ENCODE results near the gene CELSR1. TPM values are rescaled to one million over a fixed set of nuclear protein-coding genes. Genes with fewer than 3 reads are reported as not detected.
A peak's percentile ranks its signal among the peaks of the same experiment; 100 is the strongest.

Gene CELSR1
- total and polyA plus RNA-seq, 5 donors: 5.5 to 7.9 (median 5.7) TPM

DNA sequence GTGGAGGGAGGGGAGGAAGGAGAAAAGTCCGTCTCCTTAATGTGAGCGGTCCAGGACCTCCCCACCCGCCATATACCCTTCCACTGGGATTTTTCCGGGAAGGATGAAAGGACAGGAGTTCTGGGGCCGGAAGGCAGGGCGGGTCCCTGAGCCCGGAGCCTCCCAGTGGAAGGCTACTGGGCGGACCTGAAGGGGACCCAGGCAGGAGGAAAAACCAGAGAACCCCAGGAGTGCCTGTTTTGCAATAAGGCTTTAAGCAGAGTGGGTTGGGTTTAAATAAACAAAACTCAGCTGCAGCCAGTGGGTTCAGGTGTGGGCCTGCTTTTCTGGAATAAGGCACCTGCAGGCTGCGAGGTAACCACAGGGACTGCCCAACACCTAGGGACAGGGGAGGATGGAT lies 1.7 kb upstream of the CELSR1 start:
- intact Hi-C loops (cut with DNase I): no loop called here
- Histone ChIP-seq H3K9me3 (ENCODE audit: control insufficient read depth, low read length) (no peaks in the 10 kb centered on the region), H3K4me3 (ENCODE audit: low read length) (no peak overlapping the region), H3K27me3 (ENCODE audit: control insufficient read depth, insufficient read depth) (no peaks in the 10 kb centered on the region), H3K27ac (ENCODE audit: low read length) (no peak overlapping the region), H3K4me1 (ENCODE audit: control insufficient read depth, insufficient read depth, low read length) (no peaks in the 10 kb centered on the region)
- ATAC-seq (no peak), DNase-seq (peak in 1 of 3 donors; percentile 3)
- 54% methylated on average over 9 of the region's 9 CpGs for WGBS

DNA sequence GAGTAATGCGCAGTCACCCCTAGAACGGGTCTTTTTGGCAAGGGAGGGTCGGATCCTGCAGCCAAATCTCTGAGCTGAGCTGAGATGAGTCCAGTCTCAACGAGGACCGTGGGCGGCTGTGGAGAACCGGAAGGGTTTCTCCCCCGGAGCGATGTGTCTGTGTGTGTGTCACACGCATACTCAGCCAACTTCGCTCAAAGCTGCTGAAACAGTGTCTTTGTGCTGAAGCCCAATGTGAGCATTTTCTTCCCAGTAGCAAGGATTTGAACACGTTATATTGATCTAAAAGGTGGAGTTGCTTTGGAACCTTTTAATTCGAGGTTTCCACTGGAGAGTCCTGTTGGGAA lies 1.4 kb upstream of the CELSR1 start:
- no peak for DNase-seq

GRCh38 chr22:46537946-46538813 lies 760 bp upstream of the CELSR1 start:
- intact Hi-C loops (cut with DNase I): no loop called here
- peak overlapping the region; percentile 55 for H3K4me3 ChIP-seq (ENCODE audit: low read length)
- WGBS: under 1% methylated on average over 70 of the region's 70 CpGs
- no peak overlapping the region for H3K27ac ChIP-seq (ENCODE audit: low read length)
- no peaks in the 10 kb centered on the region for H3K27me3 ChIP-seq (ENCODE audit: control insufficient read depth, insufficient read depth)
- ATAC-seq: peak; percentile 12 to 38
- peak in 2 of 3 donors; percentile 43 to 72 for DNase-seq
- no peaks in the 10 kb centered on the region for H3K4me1 ChIP-seq (ENCODE audit: control insufficient read depth, insufficient read depth, low read length)
- H3K9me3 ChIP-seq (ENCODE audit: control insufficient read depth, low read length): no peaks in the 10 kb centered on the region

More for the DNA sequence above, 1.4 kb upstream of the CELSR1 start:
- no peaks in the 10 kb centered on the region for H3K27me3 ChIP-seq (ENCODE audit: control insufficient read depth, insufficient read depth)
- intact Hi-C loops (cut with DNase I): no loop called here
- H3K4me1 ChIP-seq (ENCODE audit: control insufficient read depth, insufficient read depth, low read length): no peaks in the 10 kb centered on the region
- peak overlapping the region; percentile 55 for H3K4me3 ChIP-seq (ENCODE audit: low read length)
- peak in 1 of 2 donors; percentile 10 for ATAC-seq
- H3K27ac ChIP-seq (ENCODE audit: low read length): no peak overlapping the region
- no peaks in the 10 kb centered on the region for H3K9me3 ChIP-seq (ENCODE audit: control insufficient read depth, low read length)
- WGBS: 6% methylated on average over 13 of the region's 13 CpGs

DNA sequence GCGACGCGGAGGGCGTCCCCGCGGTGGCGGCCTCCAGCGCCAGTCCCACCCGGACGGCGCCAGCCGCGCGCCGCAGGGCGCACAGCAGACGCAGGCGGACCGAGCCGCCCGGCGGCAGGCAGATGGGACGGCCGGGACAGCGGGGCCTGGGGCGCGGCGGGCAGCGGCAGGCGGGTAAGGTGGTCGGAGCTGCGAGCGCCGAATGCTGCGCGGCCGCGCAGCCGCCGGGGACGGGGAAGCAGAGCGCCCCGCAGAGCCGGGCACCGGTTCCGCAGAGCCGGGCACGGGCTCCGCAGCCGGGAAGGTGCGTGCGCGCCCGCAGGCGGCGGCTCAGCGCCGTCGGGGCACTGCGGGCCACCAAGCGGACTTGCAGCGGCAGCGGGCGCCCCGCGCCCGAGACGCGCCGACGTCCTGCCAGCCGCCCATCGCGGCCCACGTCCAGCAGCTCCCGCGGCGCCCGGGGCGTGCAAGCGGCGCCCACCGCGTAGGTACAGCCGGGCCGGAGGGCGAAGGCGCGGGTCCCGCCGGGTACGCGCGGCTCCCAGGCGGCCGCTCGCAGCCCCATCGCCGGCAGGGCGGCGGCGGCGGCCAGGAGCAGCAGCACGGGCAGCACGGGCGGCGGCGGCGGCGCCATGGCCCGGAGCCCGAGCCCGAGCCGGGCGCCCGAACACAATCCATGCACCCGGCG lies 739 bp downstream of the CELSR1 start:
- Histone ChIP-seq H3K27ac (ENCODE audit: low read length) (no peak overlapping the region), H3K4me1 (ENCODE audit: control insufficient read depth, insufficient read depth, low read length) (no peaks in the 10 kb centered on the region), H3K4me3 (ENCODE audit: low read length) (peak overlapping the region; percentile 55), H3K9me3 (ENCODE audit: control insufficient read depth, low read length) (no peaks in the 10 kb centered on the region), H3K27me3 (ENCODE audit: control insufficient read depth, insufficient read depth) (no peaks in the 10 kb centered on the region)
- intact Hi-C loops (cut with DNase I): no loop called here
- peak in 2 of 3 donors; percentile 34 to 39 for DNase-seq
- 2% methylated on average over 118 of the region's 118 CpGs for WGBS
- no peak for ATAC-seq

DNA sequence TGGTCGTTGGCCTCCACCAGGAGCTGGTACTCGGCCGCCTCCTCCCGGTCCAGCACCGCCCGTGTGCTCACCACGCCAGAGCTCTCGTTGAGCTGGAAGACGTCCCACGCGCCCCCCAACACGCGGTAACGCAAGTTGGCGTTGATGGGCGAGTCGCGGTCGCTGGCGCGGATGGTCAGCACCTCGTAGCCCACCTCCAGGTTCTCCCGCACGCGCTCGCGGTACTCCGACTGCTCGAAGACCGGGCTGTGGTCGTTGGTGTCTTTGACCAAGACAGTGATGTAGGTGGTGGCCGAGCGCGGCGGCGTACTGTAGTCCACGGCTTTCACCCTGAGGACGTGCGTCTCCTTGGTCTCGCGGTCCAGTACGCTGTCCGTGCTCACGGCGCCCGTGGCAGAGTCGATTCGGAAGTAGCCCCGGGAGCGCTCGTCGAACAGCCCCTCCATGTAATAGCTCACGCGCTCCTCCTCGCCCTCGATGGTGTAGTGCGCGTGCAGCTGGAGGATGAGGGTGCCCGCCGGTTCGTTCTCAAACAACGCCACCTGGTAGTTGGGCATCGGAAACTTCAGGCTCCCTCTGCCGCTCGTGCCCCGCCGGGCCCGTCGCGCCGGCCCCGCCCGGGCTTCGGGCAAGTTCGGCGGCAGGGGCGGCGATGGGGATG lies 1.4 kb downstream of the CELSR1 start:
- H3K27ac ChIP-seq (ENCODE audit: low read length): no peak overlapping the region
- H3K4me3 ChIP-seq (ENCODE audit: low read length): peak overlapping the region; percentile 55
- DNase-seq (peak in 2 of 3 donors; percentile 52 to 61), ATAC-seq (no peak)
- 71% methylated on average over 78 of the region's 78 CpGs for WGBS
- intact Hi-C loops (cut with DNase I): no loop called here
- H3K27me3 ChIP-seq (ENCODE audit: control insufficient read depth, insufficient read depth): no peaks in the 10 kb centered on the region
- no peaks in the 10 kb centered on the region for H3K9me3 ChIP-seq (ENCODE audit: control insufficient read depth, low read length)
- H3K4me1 ChIP-seq (ENCODE audit: control insufficient read depth, insufficient read depth, low read length): no peaks in the 10 kb centered on the region

GRCh38 chr22:46534901-46535630 lies 2.4 kb downstream of the CELSR1 start:
- Histone ChIP-seq H3K4me1 (ENCODE audit: control insufficient read depth, insufficient read depth, low read length) (no peaks in the 10 kb centered on the region), H3K9me3 (ENCODE audit: control insufficient read depth, low read length) (no peaks in the 10 kb centered on the region), H3K4me3 (ENCODE audit: low read length) (no peak overlapping the region), H3K27me3 (ENCODE audit: control insufficient read depth, insufficient read depth) (no peaks in the 10 kb centered on the region), H3K27ac (ENCODE audit: low read length) (no peak overlapping the region)
- intact Hi-C loops (cut with DNase I): no loop called here
- DNase-seq (peak in 2 of 3 donors; percentile 47 to 48), ATAC-seq (no peak)
- 96% methylated on average over 45 of the region's 45 CpGs for WGBS

DNA sequence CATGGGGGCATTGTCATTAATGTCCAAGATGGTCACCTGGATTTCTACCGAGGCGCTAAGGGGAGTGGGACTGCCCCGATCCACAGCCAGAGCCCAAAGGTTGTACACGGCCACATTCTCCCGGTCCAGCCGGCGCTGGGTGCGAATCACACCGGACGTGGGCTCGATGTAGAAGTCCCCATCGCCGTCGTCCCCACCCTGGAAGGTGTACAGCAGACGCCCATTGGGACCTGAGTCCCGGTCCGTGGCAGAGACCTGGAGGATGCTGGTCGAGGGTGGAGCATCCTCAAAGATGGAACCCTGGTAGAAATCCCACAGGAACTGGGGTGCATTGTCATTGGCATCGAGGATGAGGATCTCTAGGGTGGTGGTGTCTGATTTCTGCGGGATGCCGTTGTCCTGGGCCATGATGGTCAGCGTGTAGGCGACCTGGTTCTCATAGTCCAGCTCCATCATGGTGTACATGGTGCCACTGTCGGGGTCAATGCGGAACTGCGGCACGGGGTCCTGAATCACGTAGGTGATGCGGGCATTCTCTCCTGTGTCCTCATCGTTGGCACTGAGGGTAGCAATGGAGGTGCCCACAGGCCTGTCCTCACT lies 3.1 kb downstream of the CELSR1 start:
- no peak overlapping the region for H3K4me3 ChIP-seq (ENCODE audit: low read length)
- ATAC-seq (no peak), DNase-seq (peak in 2 of 3 donors; percentile 35 to 40)
- H3K27ac ChIP-seq (ENCODE audit: low read length): no peak overlapping the region
- intact Hi-C loops (cut with DNase I): no loop called here
- no peaks in the 10 kb centered on the region for H3K4me1 ChIP-seq (ENCODE audit: control insufficient read depth, insufficient read depth, low read length)
- H3K27me3 ChIP-seq (ENCODE audit: control insufficient read depth, insufficient read depth): no peaks in the 10 kb centered on the region
- 98% methylated on average over 30 of the region's 30 CpGs for WGBS
- no peaks in the 10 kb centered on the region for H3K9me3 ChIP-seq (ENCODE audit: control insufficient read depth, low read length)

DNA sequence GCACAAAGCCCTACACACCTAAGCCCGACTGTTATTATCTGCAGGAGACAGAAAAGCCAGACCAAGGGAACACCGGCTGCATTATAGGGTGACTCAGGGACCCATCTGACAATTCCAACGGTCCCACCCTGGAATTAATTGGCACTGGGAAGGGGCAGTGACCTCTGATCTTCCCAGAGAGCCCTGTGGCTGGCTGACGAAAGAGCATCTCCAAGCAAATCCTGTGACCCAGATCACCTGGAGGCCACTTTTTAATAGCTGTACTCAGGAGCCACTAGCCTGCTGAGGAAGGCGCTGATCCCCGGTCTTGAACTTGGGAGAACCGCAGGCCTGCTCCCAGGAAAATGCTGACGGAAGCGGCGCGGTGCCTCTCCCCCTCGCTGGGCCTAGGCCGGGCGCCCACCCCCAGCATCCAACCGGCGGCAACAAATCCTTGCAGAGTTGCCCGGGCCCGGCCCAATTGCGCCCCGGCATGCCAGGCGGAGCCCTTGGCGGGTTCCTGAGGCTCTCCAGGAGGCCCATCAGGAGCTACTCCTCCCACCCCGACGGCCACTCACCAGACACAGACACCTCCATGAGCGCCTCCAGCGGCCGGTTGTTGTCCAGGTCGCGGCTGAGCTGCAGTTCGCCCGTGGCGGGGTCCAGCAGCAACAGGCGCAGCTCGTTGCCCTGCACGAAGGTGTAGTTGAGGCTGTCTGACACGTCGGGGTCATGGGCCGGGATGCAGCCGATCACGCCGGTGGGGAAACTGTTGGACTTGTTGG lies 4.2 kb downstream of the CELSR1 start:
- intact Hi-C loops (cut with DNase I): no loop called here
- Histone ChIP-seq H3K9me3 (ENCODE audit: control insufficient read depth, low read length) (no peaks in the 10 kb centered on the region), H3K4me3 (ENCODE audit: low read length) (no peak overlapping the region), H3K27ac (ENCODE audit: low read length) (no peak overlapping the region), H3K27me3 (ENCODE audit: control insufficient read depth, insufficient read depth) (no peaks in the 10 kb centered on the region), H3K4me1 (ENCODE audit: control insufficient read depth, insufficient read depth, low read length) (no peaks in the 10 kb centered on the region)
- peak in 2 of 3 donors; percentile 34 to 49 for DNase-seq
- 82% methylated on average over 41 of the region's 41 CpGs for WGBS
- no peak for ATAC-seq

DNA sequence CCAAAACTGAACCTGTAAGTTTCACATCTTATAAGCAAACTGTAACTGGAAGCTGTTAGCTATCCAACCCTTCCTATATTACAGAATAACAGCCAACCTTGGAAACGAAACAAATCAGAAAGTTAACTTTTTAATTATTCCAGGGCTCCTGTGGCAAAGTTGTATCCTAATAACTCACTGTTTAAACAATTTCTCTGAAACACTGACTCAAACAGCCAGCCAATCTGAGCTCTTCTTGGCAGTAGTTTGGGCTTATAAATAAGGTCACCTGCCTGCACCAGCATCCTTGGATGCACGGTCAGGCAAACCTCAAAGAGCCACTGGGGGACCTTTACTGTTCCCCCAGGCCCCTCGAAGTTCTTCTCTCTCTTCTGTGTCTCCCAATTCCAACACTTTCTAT lies 5.0 kb downstream of the CELSR1 start:
- Histone ChIP-seq H3K9me3 (ENCODE audit: control insufficient read depth, low read length) (no peaks in the 10 kb centered on the region), H3K4me3 (ENCODE audit: low read length) (no peak overlapping the region), H3K27me3 (ENCODE audit: control insufficient read depth, insufficient read depth) (no peaks in the 10 kb centered on the region), H3K4me1 (ENCODE audit: control insufficient read depth, insufficient read depth, low read length) (no peaks in the 10 kb centered on the region), H3K27ac (ENCODE audit: low read length) (no peak overlapping the region)
- DNase-seq (no peak), ATAC-seq (no peak)
- intact Hi-C loops (cut with DNase I): no loop called here
- 50% methylated on average over 3 of the region's 3 CpGs for WGBS

All from right cardiac atrium (tissue), 5 donors.